Measurements from ENCODE around the gene C1orf115. TPM values are rescaled to one million over a fixed set of nuclear protein-coding genes. Genes with fewer than 3 reads are reported as not detected.

Gene C1orf115
- total and polyA plus RNA-seq, 2 of the 4 experiments (the other 2 are of a cell fraction): 0.07 to 0.18 TPM

- TF ChIP-seq NFE2L2 (IDR thresholded peaks at IDR 0.05; ENCODE audit: low read depth, low read length) (no peak), RFX5 (IDR thresholded peaks at IDR 0.05; ENCODE audit: low read depth, low read length) (no peak), ELK1 (IDR thresholded peaks at IDR 0.05; ENCODE audit: borderline replicate concordance, low read depth, low read length) (no peak), BHLHE40 (IDR thresholded peaks at IDR 0.05; ENCODE audit: low read depth, low read length) (no peak), SMC3 (IDR thresholded peaks at IDR 0.05; ENCODE audit: low read depth, low read length) (no peak), RCOR1 (IDR thresholded peaks at IDR 0.05; ENCODE audit: insufficient replicate concordance, low read length) (no peak), MXI1 (IDR thresholded peaks at IDR 0.05; ENCODE audit: borderline replicate concordance, low read depth, low read length) (no peak), RAD21 (IDR thresholded peaks at IDR 0.05; ENCODE audit: low read length) (no peak), FOS (IDR thresholded peaks at IDR 0.05; ENCODE audit: low read depth, low read length) (no peak), CTCF (conservative IDR thresholded peaks at IDR 0.05; ENCODE audit: low read depth, low read length) (no peak), MAZ (IDR thresholded peaks at IDR 0.05; ENCODE audit: borderline replicate concordance, low read depth, low read length) (no peak), CEBPB (IDR thresholded peaks at IDR 0.05; ENCODE audit: low read depth, low read length) (no peak), CHD1 (IDR thresholded peaks at IDR 0.05; ENCODE audit: low read depth, low read length) (no peak), POLR2A (IDR thresholded peaks at IDR 0.05; ENCODE audit: low read depth, low read length) (no peak), MAFK (IDR thresholded peaks at IDR 0.05; ENCODE audit: low read depth, low read length) (no peak)
- TF ChIP-seq, protein P1, sequence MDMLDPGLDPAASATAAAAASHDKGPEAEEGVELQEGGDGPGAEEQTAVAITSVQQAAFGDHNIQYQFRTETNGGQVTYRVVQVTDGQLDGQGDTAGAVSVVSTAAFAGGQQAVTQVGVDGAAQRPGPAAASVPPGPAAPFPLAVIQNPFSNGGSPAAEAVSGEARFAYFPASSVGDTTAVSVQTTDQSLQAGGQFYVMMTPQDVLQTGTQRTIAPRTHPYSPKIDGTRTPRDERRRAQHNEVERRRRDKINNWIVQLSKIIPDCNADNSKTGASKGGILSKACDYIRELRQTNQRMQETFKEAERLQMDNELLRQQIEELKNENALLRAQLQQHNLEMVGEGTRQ (IDR thresholded peaks at IDR 0.05; ENCODE audit: low read depth, low read length): no peak
- no CpG with 5 or more reads among the region's 4 CpGs for WGBS, 2 experiments (ENCODE audit: extremely low coverage in 2 of 2, insufficient read length in 1 of 2)
- Histone ChIP-seq H2BK20ac (ENCODE audit: low read depth, low read length) (no peak overlapping the region), H3K4me2 (ENCODE audit: low read depth, low read length) (no peak overlapping the region), H4K5ac (ENCODE audit: low read depth, low read length) (no peak overlapping the region), H2BK15ac (ENCODE audit: low read depth, low read length) (no peak overlapping the region), H2BK120ac (ENCODE audit: low read depth, low read length) (no peak overlapping the region), H3K23ac (ENCODE audit: low read depth, low read length) (no peak overlapping the region), H3K9me3 (ENCODE audit: control insufficient read depth, insufficient read depth, low read length) (no peaks in the 10 kb centered on the region), H4K91ac (ENCODE audit: insufficient read depth, low read depth, low read length) (no peak overlapping the region), H4K8ac (ENCODE audit: low read depth in 2 of 2, low read length in 2 of 2) (no peak overlapping the region), H3K9me1 (ENCODE audit: insufficient read depth, low read length) (no peaks in the 10 kb centered on the region), H3K79me1 (ENCODE audit: low read depth in 1 of 2, low read length in 2 of 2) (no peaks in the 10 kb centered on the region), H3K4me3 (ENCODE audit: insufficient read depth, low read depth, low read length) (no peak overlapping the region), H2BK5ac (ENCODE audit: low read depth, low read length, poor library complexity, severe bottlenecking) (no peak overlapping the region), H3K9ac (ENCODE audit: low read depth, low read length) (no peak overlapping the region), H3K4ac (ENCODE audit: low read depth, low read length) (no peak overlapping the region), H4K20me1 (ENCODE audit: insufficient read depth, low read length) (no peaks in the 10 kb centered on the region), H3K27me3 (ENCODE audit: control insufficient read depth, insufficient read depth, low read length) (no peaks in the 10 kb centered on the region; the same call in 1 of the 2 replicates), H3K56ac (ENCODE audit: extremely low read depth, insufficient read depth, low read length) (no peak overlapping the region), H3K36me3 (ENCODE audit: control insufficient read depth, insufficient read depth, low read length) (no peaks in the 10 kb centered on the region), H3K4me1 (ENCODE audit: control insufficient read depth, insufficient read depth, low read length) (no peaks in the 10 kb centered on the region), H2AFZ (replicated peaks; ENCODE audit: low read length, poor library complexity) (peak overlapping the region; percentile 21), H3K27ac (ENCODE audit: insufficient read depth, low read length) (no peak overlapping the region), H2AK5ac (ENCODE audit: low read depth, low read length) (no peak overlapping the region), H3K18ac (ENCODE audit: low read depth, low read length) (no peak overlapping the region), H2AK9ac (replicated peaks; ENCODE audit: low read depth, low read length, poor library complexity) (no peak overlapping the region), H3K14ac (replicated peaks; ENCODE audit: low read depth, low read length) (no peak overlapping the region)
- dilution Hi-C loops (cut with HindIII; ENCODE audit: low sequenced_read_pairs, unreplicated experiment): no loop called here
- in situ Hi-C loops (cut with MboI; ENCODE audit: low sequenced_read_pairs): no loop called here
- ATAC-seq (ENCODE audit: low read depth): no peak
- CTCF ChIA-PET: interaction anchor here (1.4 kb wide), 1 partner anchor 23 kb away, joined by 3 read pairs; no protein-coding TSS in a partner anchor
- no peak for DNase-seq
- POLR2A ChIA-PET (ENCODE audit: unreplicated experiment): no interaction called here
- no TSS peak for BruUV-seq (replicated peaks)
- intact Hi-C loops (cut with micrococcal nuclease): no loop called here
These were observed 20.2 kb downstream of the C1orf115 start for GRCh38 chr1:220710333-220710732.
